Measurements from ENCODE around the gene NLGN1. TPM values are rescaled to one million over a fixed set of nuclear protein-coding genes. Genes with fewer than 3 reads are reported as not detected.

NLGN1 gene
- total RNA-seq, 1 donor from 2014 or later: 18.3 TPM

DNA sequence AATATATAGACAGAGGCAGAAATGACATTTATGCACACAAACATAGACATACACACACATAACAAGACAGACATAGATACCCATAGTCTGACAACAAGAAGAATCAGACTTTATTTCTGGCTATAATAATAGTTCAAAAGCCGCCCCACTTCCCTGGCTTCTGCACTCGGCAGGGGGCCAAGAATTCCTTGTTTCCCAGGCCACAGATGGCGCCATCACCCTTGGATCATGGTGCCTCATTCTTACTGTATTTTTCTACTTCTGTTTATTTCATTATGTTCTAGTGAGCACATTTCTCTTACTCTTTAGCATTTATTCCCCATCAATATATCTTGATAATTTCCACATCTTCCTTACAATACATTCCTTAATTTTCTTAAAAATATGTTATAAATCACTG lies 387.5 kb downstream of the NLGN1 start:
- intact Hi-C loops (cut with DNase I): no loop called here
- no peak for DNase-seq (ENCODE audit: low spot score)

- intact Hi-C loops (cut with DNase I): no loop called here
- no peak for DNase-seq (ENCODE audit: low spot score)
Measured at GRCh38 chr3:173789530-173790162, 392.1 kb downstream of the NLGN1 start.

- intact Hi-C loops (cut with DNase I): no loop called here
- no peak for DNase-seq (ENCODE audit: low spot score)
Measured at GRCh38 chr3:173793963-173794362, 396.4 kb downstream of the NLGN1 start.

DNA sequence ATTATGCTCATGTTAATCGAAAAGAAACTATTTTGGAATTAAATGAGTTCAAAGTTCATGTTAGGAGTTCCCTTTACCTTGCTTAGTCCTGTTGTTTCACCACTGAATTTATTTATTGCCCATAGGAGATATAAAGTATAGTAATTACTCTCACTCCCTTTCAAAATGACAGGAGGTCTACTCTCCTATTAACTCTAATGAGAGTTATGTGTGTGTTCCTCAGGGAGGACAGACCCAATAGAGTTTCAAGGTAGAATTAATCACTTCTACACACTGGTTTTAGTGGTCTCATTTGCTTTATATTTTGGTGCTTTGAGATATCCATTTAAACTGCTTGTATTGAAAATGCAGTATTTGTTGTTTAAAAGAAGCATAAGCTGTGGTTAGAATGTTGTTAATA lies 398.9 kb downstream of the NLGN1 start:
- intact Hi-C loops (cut with DNase I): no loop called here
- DNase-seq (ENCODE audit: low spot score): no peak

DNA sequence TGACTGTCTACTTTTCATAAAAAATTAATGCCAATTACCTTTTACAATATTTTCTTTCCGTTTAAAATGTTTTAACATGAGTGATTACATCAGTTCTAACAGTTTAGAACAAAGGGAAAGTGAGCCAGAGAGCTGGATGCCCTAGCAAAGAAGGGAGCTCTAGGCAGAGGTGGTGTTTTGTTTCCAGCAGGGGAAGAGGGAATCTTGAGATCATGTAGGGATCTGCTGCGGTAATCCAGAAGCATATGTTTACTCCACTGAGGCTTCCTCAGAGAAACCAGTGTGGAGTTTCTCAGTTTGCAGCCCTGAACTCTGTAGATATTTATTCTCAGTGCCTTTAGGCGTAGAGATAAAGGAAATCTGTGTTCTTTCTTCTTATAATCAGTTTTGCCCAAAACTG lies 399.3 kb downstream of the NLGN1 start:
- DNase-seq (ENCODE audit: low spot score): no peak
- intact Hi-C loops (cut with DNase I): no loop called here

DNA sequence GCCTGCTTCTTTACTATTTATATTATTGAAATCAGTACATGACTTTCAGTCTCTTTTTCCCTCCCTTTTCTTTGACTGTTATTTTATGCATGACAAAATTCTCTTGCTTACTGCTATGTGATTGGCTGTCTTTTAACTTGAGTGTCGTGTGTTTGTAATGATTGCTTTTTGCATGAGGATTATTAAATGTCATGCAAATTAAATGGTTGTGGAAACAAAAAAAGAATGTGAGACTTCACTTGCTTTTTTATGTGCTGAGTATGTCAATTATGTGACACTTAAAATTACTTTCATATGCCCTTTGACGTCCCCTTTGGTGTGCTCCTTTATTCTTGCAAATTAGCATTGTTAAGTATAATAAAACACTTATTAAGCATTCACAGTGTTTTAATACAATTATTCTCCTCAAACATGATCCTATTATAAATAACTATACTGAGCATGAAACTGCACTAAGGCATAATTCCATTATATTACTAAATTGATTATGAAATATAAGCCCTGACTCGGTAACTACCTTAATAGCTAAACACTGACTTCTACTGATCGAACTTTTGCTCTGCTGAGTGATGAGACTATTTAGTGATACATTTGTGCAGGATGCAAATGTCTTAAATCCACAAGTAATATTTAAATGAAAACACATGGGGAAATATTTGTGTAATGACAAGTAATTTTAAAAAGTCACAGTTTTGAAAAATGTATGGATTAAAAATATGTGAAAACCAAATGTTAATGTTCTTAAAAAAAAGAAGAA lies 401.7 kb downstream of the NLGN1 start:
- DNase-seq (ENCODE audit: low spot score): no peak
- intact Hi-C loops (cut with DNase I): no loop called here

- intact Hi-C loops (cut with DNase I): no loop called here
- no peak for DNase-seq (ENCODE audit: low spot score)
Measured at GRCh38 chr3:173800154-173800553, 402.6 kb downstream of the NLGN1 start.

DNA sequence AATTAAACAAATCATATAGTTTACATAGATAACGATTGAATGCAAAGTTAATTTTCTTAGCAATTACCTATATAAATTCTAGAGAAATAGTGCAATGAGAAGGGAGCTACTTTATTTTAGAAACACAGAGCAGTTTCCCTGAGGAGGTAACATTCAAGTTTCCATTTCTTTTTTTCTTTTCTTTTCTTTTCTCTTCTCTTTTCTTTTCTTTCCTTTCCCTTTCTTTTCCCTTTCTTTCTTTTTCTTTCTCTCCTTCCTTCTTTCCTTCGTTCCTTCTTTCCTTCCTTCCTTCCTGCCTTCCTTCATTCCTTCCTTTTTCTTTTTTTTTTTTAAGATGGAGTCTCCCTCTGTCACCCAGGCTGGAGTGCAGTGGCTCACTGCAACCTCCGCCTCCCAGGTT lies 417.3 kb downstream of the NLGN1 start:
- no peak for DNase-seq (ENCODE audit: low spot score)
- intact Hi-C loops (cut with DNase I): no loop called here

DNA sequence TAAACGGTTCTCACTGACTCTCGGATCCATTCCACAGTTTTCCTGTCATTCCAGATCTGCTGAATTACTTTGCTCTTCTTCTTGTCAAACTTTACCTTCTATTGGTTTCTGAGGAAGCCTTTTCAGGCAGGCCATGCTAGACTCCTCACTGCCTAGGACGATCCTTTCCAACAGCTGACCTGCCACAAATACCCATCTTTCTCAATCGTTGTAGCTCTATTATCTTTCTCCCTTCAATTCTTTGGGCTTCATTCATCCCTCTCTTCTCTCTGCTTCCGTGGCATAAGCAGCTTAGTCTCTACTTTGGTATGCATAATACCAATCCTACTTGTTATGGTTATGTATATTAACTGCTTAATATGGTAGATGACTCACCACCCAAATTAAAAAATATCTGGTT lies 421.8 kb downstream of the NLGN1 start:
- intact Hi-C loops (cut with DNase I): no loop called here
- DNase-seq (ENCODE audit: low spot score): no peak

DNA sequence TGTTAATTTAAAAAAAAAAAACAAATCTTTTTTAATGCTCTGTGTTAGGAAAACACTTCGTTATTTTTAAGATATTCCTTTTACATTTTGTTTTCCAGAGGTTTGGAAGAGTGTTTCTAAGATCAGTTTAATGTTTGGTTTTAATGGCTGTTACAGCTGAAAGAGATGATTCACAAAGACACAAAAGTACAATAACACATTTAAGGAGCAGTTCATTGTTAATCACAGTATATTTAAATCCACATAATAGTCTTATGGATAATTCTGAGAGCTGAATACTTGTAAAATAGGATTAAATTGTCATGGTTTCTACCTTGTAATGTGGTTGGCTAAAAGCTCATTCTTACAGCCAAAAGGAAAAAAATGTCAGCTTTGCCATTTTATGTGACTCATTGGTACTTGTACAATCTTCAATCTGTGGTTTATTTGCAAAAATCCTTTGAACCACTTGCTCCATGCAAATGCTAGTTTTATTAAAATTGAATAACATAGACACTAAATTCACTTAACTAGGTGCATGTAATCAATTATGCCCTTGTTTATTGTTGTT lies 426.4 kb downstream of the NLGN1 start:
- intact Hi-C loops (cut with DNase I): no loop called here
- DNase-seq (ENCODE audit: low spot score): no peak

DNA sequence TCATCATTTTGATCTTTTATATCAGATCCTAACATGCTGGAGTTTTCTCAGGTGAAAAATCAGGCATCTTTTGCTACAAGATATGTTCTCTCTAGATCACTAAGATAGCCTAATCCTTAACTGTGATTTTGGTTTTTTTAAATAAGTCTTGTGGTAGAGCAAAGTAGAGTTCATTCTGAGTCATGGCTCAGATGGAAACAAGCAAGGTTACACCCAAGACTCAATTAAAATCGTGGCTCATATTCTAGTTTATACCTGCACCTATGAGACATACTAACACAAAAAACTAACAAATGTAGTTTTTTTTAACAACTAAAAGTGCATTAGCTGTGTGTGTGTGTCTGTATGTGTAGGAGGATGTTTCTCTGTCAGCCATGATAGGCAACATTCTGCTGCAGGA lies 428.2 kb downstream of the NLGN1 start:
- no peak for DNase-seq (ENCODE audit: low spot score)
- intact Hi-C loops (cut with DNase I): no loop called here

- intact Hi-C loops (cut with DNase I): no loop called here
- no peak for DNase-seq (ENCODE audit: low spot score)
Measured at GRCh38 chr3:173826416-173826815, 428.9 kb downstream of the NLGN1 start.

DNA sequence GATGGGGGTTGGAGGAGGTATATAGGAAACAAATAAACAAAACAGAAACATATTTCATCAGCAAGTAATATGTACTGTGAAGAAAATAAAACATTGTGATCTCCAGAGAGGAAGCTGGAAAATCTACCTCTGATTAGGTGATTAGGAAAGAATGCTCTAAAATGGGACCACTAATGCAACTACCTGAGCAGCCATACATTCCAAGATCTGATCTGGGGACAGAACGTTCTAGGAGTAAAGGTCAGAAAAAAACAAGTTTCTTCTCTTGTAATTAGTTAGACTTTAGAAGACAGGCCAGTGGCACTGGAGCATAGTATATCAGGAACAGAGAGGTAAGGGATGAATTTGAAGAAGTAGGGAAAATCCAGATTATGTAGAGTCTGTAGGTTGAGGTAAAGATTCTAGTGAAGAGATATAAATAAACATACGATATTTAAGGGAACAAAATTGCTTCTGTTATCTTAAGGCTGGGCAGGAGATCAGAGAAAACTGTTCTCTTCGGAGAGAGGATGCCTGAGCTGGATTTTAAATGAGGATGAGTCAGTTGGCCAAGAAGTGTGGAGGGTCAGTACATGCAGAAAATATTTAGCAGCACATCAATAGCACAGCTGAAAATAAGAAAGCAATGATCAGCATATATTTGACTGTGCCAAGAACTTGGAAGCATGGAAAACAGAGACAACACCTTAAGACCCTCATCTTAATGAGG lies 429.5 kb downstream of the NLGN1 start:
- DNase-seq (ENCODE audit: low spot score): no peak
- intact Hi-C loops (cut with DNase I): no loop called here

GRCh38 chr3:173838644-173839043 lies 441.1 kb downstream of the NLGN1 start:
- no peak for DNase-seq (ENCODE audit: low spot score)
- intact Hi-C loops (cut with DNase I): no loop called here

DNA sequence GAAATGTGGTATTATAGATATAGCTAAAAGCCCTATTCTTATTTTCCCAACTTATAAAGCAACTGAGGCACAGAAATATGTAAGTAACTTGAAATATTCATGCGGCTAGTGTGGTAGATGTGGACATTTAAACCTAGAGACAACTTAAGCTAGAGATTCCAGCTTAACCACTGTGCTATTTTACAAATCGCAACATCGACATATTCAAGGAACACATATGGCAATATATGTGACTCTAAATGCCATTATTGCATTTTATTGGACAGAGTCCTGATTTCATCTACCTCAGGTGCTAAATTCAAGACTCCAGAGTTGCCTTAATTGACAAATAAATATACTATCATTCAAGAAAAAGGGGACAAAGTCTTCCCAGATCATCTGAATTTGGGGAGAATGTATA lies 442.3 kb downstream of the NLGN1 start:
- no peak for DNase-seq (ENCODE audit: low spot score)
- intact Hi-C loops (cut with DNase I): no loop called here

GRCh38 chr3:173841334-173841733 lies 443.8 kb downstream of the NLGN1 start:
- no peak for DNase-seq (ENCODE audit: low spot score)
- intact Hi-C loops (cut with DNase I): no loop called here

DNA sequence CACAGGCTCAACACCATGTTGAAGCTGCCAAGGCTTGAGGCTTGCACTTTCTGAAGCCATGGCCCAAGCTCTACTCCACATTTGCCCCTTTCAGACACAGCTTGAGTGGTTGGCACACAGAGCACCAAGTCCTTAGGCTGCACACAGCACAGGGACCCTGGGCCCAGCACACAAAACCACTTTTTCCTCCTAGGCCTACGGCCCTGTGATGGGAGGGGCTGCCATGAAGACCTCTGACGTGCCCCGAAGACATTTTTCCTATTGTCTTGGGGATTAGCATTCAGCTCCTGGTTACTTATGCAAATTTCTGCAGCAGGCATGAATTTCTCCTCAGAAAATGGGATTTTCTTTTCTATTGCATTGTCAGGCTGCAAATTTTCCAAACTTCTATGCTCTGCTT lies 445.5 kb downstream of the NLGN1 start:
- DNase-seq (ENCODE audit: low spot score): no peak
- intact Hi-C loops (cut with DNase I): no loop called here

- DNase-seq (ENCODE audit: low spot score): no peak
- intact Hi-C loops (cut with DNase I): no loop called here
Measured at GRCh38 chr3:173846584-173846983, 449.0 kb downstream of the NLGN1 start.

DNA sequence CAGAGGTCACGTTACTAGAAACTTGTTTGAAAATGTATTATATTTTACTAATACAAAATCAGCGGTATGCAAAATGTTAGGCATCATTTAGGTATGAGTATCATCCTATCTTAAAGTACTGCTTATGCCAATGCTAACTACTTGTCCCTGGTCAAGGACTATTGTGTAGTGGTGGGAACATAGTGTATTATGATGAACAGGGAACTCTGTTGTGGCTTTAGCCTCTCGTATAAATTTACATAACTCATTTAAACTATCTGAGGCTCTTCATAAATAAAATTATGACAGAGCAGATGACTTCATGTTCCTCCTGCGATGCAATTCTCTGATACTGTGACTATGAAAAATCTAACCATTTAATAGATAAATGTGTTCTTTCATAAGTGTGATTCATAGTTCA lies 451.9 kb downstream of the NLGN1 start:
- intact Hi-C loops (cut with DNase I): no loop called here
- DNase-seq (ENCODE audit: low spot score): no peak

DNA sequence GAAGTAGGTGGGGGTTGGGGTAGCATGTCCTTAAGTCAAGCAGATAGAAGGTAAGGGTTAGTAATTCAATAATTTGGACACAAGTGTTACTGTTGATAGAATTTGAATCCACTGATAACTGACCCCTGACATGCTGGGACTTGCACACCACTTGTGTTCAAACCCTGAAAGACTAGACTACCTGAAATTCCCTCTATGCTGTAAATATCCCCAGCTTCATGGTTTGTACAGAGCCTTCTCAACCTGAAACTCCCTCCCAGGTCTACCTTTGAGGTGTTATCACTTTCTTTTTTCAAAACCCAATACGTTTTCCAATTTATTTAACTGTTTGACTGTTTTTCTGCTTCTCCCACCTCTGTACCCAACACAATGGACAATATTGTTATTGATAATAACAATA lies 459.6 kb downstream of the NLGN1 start:
- no peak for DNase-seq (ENCODE audit: low spot score)
- intact Hi-C loops (cut with DNase I): no loop called here

DNA sequence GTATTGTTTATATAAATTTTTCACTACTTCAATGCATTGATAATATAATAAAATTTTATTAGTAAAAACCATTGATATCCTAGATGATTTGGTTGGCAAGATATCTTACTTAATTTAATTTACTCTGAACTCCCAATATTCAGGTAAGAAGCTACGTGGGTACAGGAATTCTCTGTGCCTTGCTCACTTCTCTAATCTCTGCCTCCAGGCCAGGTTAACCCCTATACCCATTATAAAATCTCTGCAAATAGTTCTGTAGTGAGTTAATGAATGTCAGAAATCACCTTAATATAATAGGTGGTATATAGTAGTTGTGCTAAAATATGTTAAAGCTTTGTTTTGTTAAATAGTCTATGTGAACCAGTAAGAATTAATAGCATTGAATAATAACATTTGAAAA lies 465.2 kb downstream of the NLGN1 start:
- intact Hi-C loops (cut with DNase I): no loop called here
- no peak for DNase-seq (ENCODE audit: low spot score)

All from cardiac septum (tissue), 1 donor.